Measurements from ENCODE around the gene IFT122. TPM values are rescaled to one million over a fixed set of nuclear protein-coding genes. Genes with fewer than 3 reads are reported as not detected.

The IFT122 gene
- total and polyA plus RNA-seq, 2 donors from 2014 or later, result 18.4 to 59.2 TPM

DNA sequence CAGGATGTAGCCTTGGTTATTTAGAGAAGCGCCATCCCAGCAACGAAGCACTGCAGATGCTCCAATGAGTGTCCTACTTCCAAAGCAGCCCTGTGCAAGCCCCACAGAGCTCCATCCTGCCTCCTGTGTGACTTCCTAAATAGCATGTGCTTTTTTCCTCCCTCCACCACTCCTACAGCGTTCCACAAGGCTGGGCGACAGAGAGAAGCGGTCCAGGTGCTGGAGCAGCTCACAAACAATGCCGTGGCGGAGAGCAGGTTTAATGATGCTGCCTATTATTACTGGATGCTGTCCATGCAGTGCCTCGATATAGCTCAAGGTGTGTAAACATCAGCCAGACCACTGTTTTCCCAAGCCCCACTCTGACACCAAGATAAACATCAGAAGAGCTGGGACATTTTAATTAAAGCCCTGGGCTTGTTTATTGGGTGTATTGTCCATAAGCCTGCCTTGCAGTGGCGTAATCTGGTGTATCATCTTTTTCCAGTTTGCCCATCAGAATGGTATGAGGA lies 66.3 kb downstream of the IFT122 start:
- no peak for FAIRE-seq
- Histone ChIP-seq H3K36me3 (ENCODE audit: control insufficient read depth in 2 of 3, insufficient read depth in 3 of 3, low read length in 3 of 3) (peaks cover 0 to 20% (median 17%) of the 10 kb centered on the region in 3 donors), H3K27me3 (ENCODE audit: control insufficient read depth, insufficient read depth, low read length) (no peaks in the 10 kb centered on the region), H3K4me1 (ENCODE audit: control insufficient read depth in 2 of 3, insufficient read depth in 2 of 3, low read depth in 1 of 3, low read length in 3 of 3) (peaks cover 0 to 3% (median 0%) of the 10 kb centered on the region in 3 donors), H3K9me3 (ENCODE audit: control insufficient read depth in 2 of 3, insufficient read depth in 1 of 3, low read length in 3 of 3) (no peaks in the 10 kb centered on the region), H3K9ac (ENCODE audit: low read length in 3 of 3) (no peak overlapping the region), H3K4me3 (ENCODE audit: low read length in 3 of 3) (no peak overlapping the region), H3K27ac (ENCODE audit: low read depth in 2 of 2, low read length in 2 of 2) (no peak overlapping the region)
- peak in 1 of 5 donors; percentile 15 for DNase-seq
- TF ChIP-seq, protein P1, sequence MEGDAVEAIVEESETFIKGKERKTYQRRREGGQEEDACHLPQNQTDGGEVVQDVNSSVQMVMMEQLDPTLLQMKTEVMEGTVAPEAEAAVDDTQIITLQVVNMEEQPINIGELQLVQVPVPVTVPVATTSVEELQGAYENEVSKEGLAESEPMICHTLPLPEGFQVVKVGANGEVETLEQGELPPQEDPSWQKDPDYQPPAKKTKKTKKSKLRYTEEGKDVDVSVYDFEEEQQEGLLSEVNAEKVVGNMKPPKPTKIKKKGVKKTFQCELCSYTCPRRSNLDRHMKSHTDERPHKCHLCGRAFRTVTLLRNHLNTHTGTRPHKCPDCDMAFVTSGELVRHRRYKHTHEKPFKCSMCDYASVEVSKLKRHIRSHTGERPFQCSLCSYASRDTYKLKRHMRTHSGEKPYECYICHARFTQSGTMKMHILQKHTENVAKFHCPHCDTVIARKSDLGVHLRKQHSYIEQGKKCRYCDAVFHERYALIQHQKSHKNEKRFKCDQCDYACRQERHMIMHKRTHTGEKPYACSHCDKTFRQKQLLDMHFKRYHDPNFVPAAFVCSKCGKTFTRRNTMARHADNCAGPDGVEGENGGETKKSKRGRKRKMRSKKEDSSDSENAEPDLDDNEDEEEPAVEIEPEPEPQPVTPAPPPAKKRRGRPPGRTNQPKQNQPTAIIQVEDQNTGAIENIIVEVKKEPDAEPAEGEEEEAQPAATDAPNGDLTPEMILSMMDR (IDR thresholded peaks at IDR 0.05; ENCODE audit: borderline replicate concordance, extremely low read depth, insufficient read depth), result no peak
- intact Hi-C loops (cut with DNase I), result no loop called here

DNA sequence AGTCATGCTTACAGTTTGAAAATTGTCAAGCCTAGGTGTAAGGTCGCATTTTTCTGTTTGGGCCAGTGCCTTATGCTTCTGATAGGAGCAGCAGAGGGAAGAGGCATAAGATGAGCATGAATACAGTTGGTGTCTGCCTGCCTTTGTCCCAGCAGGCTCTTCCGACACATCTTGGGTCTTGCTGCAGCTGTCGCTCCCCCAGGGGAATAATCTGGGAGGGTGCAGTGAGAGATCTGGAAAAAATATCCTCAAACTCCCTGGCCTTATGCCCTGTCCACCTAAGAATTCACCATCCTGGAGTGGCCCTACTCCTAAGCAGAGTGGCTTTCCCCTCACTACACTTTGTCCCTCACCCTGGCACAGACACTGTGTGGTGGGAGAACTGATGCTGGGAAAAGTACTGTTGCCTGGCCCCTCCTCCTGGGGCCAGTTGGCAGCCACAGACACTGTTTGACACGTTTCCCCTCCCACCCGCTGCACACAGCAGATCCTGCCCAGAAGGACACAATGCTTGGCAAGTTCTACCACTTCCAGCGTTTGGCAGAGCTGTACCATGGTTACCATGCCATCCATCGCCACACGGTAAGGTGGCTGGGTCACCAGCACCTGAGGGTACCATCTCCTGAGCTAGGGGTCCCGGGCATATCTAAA lies 67.3 kb downstream of the IFT122 start:
- no peak overlapping the region for H3K27ac ChIP-seq (ENCODE audit: low read depth in 2 of 2, low read length in 2 of 2)
- DNase-seq (peak in 1 of 5 donors; percentile 43), FAIRE-seq (no peak)

DNA sequence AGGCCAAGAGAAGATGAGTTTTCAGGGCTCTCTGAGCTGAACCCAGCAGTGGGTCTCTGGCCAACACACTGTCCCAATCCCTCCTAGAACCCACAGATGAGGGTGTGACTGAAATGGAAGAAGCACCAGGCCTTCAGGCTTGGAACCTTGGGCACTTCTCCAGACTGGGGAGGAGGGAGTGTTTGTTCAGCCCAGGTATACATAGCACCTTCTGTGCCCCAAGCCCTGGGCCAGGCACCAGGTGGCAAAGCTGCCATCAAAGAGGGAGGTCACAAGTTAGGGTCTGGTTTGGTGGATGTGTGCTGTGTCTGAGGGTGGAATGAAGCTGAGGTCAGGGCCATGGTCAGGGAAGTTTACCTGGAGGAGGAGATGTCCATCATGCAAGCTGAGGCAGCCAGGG lies 72.6 kb downstream of the IFT122 start:
- DNase-seq (peak in 1 of 5 donors; percentile 26), FAIRE-seq (no peak)
- intact Hi-C loops (cut with DNase I), result no loop called here
- no peak overlapping the region for H3K9ac ChIP-seq (ENCODE audit: low read length in 3 of 3)
- TF ChIP-seq, protein P1 (IDR thresholded peaks at IDR 0.05; ENCODE audit: borderline replicate concordance, extremely low read depth, insufficient read depth), result no peak
- H3K27ac ChIP-seq (ENCODE audit: low read depth in 2 of 2, low read length in 2 of 2), result no peak overlapping the region
- H3K27me3 ChIP-seq (ENCODE audit: control insufficient read depth, insufficient read depth, low read length), result no peaks in the 10 kb centered on the region
- H3K9me3 ChIP-seq (ENCODE audit: control insufficient read depth in 2 of 3, insufficient read depth in 1 of 3, low read length in 3 of 3), result no peaks in the 10 kb centered on the region
- no peak overlapping the region for H3K4me3 ChIP-seq (ENCODE audit: low read length in 3 of 3)
- peaks cover 0 to 38% (median 13%) of the 10 kb centered on the region in 3 donors for H3K36me3 ChIP-seq (ENCODE audit: control insufficient read depth in 2 of 3, insufficient read depth in 3 of 3, low read length in 3 of 3)
- H3K4me1 ChIP-seq (ENCODE audit: control insufficient read depth in 2 of 3, insufficient read depth in 2 of 3, low read depth in 1 of 3, low read length in 3 of 3), result no peaks in the 10 kb centered on the region

More for the DNA sequence above, 67.3 kb downstream of the IFT122 start:
- Histone ChIP-seq H3K27me3 (ENCODE audit: control insufficient read depth, insufficient read depth, low read length) (no peaks in the 10 kb centered on the region), H3K9me3 (ENCODE audit: control insufficient read depth in 2 of 3, insufficient read depth in 1 of 3, low read length in 3 of 3) (no peaks in the 10 kb centered on the region), H3K36me3 (ENCODE audit: control insufficient read depth in 2 of 3, insufficient read depth in 3 of 3, low read length in 3 of 3) (peaks cover 0 to 26% (median 17%) of the 10 kb centered on the region in 3 donors), H3K9ac (ENCODE audit: low read length in 3 of 3) (no peak overlapping the region), H3K4me3 (ENCODE audit: low read length in 3 of 3) (no peak overlapping the region), H3K4me1 (ENCODE audit: control insufficient read depth in 2 of 3, insufficient read depth in 2 of 3, low read depth in 1 of 3, low read length in 3 of 3) (peaks cover 0 to 3% (median 0%) of the 10 kb centered on the region in 3 donors)
- TF ChIP-seq, protein P1 (IDR thresholded peaks at IDR 0.05; ENCODE audit: borderline replicate concordance, extremely low read depth, insufficient read depth), result no peak
- intact Hi-C loops (cut with DNase I), result no loop called here
